ENCODE data around the gene C6orf58. TPM values are rescaled to one million over a fixed set of nuclear protein-coding genes. Genes with fewer than 3 reads are reported as not detected.

The C6orf58 gene
- 0.35 TPM in 1 of 2 replicates, not detected in the other for total RNA-seq

DNA sequence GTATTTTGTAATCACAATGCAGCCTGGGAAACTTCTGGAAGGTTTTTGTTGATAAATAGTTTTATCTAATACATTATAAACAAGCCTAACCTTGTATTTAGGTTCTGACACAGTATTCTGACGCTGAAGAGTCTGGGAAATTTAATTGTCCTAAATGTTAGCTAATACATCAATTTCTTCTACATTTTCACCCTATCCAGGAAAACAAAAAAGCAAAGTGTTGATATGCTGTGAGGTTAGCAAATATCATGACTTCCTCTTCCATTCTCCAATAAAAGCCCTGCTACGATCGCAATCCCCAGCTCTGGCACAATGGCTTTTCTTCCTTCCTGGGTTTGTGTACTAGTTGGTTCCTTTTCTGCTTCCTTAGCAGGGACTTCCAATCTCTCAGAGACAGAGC, at the start of gene C6orf58:
C6orf58 (plus strand) TSS at position 301 of the 400 bp plus-strand sequence; CDS start at position 313, 12 bp downstream.

Other genes with a start within 250 kb of the C6orf58 start
- 47.8 and 57.2 TPM in 2 replicates for gene ECHDC1, start 233.6 kb upstream of the C6orf58 start, total RNA-seq
- gene KIAA0408, start 117.8 kb upstream of the C6orf58 start, total RNA-seq = 1.4 and 1.9 TPM in 2 replicates

All from pericardium fibroblast (primary cell).